Epithelial cell of esophagus (primary cell): ENCODE measurements around the gene CASZ1.

Source experiments
- DNase-seq: peaks from one replicate; pipeline ENCODE4 v3.0.0; 2010; ENCODE audit warnings: low read depth
- H3K4me3 ChIP-seq: 2 replicates; pipeline ENCODE4 v1.5.1; 2011; ENCODE audit warnings: mild to moderate bottlenecking, low read length, control low read depth
- CTCF ChIP-seq: IDR thresholded peaks from 2 replicates; pipeline ENCODE4 v1.5.1; 2011; ENCODE audit warnings: low read depth, mild to moderate bottlenecking, low read length, control low read depth, inconsistent platforms; ENCODE audit not compliant: insufficient read depth; ENCODE audit errors: missing control alignments

CASZ1 gene

GRCh38 chr1:10765734-10766478 lies 30.5 kb downstream of the CASZ1 start:
- no peak overlapping the region for H3K4me3 ChIP-seq
- peak; percentile 62 for DNase-seq
- no peak for TF ChIP-seq CTCF

GRCh38 chr1:10765304-10765703 lies 31.1 kb downstream of the CASZ1 start:
- no peak overlapping the region for H3K4me3 ChIP-seq
- no peak for TF ChIP-seq CTCF
- peak; percentile 63 for DNase-seq

- no peak overlapping the region for H3K4me3 ChIP-seq
- no peak for DNase-seq
- TF ChIP-seq CTCF: no peak
Measured at GRCh38 chr1:10764296-10764798, 32.1 kb downstream of the CASZ1 start.

- TF ChIP-seq CTCF: no peak
- no peak for DNase-seq
Measured at GRCh38 chr1:10762875-10763274, 33.6 kb downstream of the CASZ1 start.

GRCh38 chr1:10762153-10762523 lies 34.3 kb downstream of the CASZ1 start:
- DNase-seq: no peak
- TF ChIP-seq CTCF: no peak
- no peak overlapping the region for H3K4me3 ChIP-seq

More at GRCh38 chr1:10762875-10763274, 33.6 kb downstream of the CASZ1 start:
- no peak overlapping the region for H3K4me3 ChIP-seq

- no peak for TF ChIP-seq CTCF
- H3K4me3 ChIP-seq: no peak overlapping the region
- DNase-seq: no peak
Measured at GRCh38 chr1:10761503-10762152, 34.8 kb downstream of the CASZ1 start.
